NCI-H226 (cell line): ENCODE measurements around the gene PRRT1B.

Source experiments
- DNase-seq: peaks from one replicate; pipeline ENCODE4 v3.0.0-alpha.2; 2015

Gene PRRT1B

GRCh38 chr9:131582466-131583336 lies 37.4 kb downstream of the PRRT1B start:
- no peak for DNase-seq

DNA sequence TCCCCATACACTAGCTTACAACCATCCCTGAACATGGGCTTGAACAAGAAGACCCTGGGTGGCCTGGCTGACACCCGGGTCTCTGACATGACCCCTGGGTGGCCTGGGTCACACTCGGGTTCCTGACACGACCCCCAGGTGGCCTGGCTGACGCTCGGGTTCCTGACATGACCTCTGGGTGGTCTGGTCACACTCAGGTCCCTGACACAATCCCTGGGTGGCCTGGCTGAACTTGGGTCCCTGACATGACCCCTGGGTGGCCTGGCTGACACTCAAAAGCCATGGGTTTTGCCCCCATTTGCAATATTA lies 38.0 kb downstream of the PRRT1B start:
- no peak for DNase-seq

- no peak for DNase-seq
These were observed 38.7 kb downstream of the PRRT1B start for GRCh38 chr9:131583836-131584555.

DNA sequence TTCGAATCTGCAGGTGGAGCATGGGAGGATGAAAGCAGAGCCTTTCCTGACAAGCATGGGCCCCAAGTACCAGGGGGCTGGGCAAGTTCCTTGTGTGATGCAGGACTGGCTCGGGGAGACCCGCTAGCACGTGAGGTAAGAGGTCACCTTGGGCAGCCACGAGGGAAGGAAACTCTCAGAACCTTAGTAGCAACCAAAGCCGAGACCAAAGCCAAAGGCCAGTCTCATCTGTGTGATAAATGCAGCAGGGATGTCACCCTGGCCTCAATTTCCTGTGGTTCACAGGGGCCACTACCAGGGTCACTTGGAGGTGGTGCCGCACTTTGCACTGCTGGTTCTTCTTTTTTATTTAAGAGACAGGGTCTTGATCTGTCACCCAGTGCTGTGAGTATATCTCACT lies 39.5 kb downstream of the PRRT1B start:
- no peak for DNase-seq

GRCh38 chr9:131585375-131585774 lies 40.1 kb downstream of the PRRT1B start:
- no peak for DNase-seq

DNA sequence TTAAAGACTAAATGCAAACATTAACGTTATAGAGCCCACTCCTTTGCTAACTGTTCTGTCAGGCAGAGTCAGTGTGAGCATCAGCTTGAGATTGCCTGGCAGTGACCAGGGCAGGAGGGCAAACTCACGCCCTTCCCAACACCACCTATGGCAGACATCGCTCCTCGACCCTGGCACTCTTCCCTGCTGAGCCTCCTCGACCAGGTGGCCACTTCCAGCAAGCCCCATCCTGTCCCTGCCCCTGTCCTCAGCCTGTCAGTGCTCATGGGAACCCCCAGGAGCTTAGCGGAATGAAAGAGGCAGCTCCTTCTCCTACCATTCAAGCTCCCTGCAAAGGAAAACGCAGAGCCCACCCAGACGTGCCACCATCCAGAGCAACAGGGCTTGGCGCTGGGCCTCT lies 42.0 kb downstream of the PRRT1B start:
- DNase-seq, result no peak

DNA sequence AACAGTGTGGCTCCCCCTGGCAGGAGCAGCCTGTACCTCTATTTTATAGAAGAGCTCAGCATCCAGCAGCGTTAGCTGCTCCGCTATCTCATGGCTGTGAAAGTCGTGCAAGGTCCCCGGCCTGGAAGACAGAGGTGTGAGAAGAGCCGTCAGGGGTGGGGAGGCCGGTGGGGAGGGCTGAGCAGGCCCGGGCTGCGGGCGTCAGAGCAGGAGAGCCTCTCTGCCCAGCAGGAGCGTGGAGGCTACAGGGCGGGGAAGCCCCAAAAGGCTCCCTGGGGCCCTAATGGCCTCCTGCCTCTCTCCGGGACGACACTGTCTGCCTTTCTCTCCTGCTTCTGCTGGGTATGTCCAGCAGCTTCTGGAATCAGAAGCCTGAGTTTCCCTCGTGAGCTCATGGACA lies 42.6 kb downstream of the PRRT1B start:
- no peak for DNase-seq

- no peak for DNase-seq
These were observed 43.1 kb downstream of the PRRT1B start for GRCh38 chr9:131588396-131588795.

DNA sequence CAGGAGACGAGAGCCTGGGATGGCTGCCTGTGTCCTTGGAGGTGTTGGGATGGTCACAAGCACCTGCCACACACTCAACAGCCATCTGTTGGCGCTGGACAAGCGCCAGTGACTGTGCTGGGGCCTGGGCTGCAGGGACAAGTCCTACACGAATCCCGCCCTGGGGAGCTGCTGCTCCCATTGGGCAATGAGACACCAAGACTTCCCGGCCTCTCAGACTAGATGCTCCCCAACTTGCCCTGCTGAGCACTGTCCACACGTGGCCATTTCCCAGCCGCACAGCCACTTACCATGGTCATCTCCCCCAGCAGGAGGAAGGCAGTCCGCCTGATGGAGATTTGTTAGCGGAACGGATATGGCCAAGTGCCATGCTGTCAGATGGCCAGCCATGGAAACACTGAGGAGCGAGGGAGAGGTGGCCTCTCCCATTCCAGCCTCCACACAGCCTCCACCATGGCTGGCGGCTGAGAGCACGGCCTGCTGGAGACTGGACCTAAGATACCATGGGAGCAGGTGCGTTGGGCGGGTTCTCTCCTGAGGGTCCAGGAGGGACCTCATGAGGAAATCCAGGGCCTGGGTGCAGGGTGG lies 43.9 kb downstream of the PRRT1B start:
- DNase-seq, result no peak

- no peak for DNase-seq
These were observed 44.7 kb downstream of the PRRT1B start for GRCh38 chr9:131589993-131590392.

DNA sequence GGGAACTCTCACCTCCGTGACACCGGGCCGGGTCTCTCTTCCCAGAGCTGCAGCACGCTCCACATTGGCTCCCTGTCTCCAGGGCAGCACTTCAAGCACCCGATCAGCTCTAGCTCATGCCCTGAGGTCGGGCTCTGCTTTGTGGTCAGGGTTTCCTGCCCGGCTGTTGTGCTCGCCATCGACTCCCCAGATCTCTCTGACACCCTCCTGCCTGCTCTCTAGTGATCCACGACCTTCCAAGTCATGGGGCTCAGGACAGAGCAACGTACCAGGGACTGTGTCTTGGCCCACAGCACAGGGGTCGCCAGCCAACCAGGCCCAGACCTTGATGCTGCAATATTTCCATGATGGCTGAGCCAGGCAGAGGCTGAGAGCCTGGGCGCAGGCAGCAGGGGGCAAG lies 45.1 kb downstream of the PRRT1B start:
- DNase-seq, result no peak

- peak; percentile 48 for DNase-seq
These were observed 45.9 kb downstream of the PRRT1B start for GRCh38 chr9:131590907-131591844.

GRCh38 chr9:131591845-131592208 lies 46.5 kb downstream of the PRRT1B start:
- no peak for DNase-seq

- DNase-seq, result no peak
These were observed 47.9 kb downstream of the PRRT1B start for GRCh38 chr9:131593091-131593820.

DNA sequence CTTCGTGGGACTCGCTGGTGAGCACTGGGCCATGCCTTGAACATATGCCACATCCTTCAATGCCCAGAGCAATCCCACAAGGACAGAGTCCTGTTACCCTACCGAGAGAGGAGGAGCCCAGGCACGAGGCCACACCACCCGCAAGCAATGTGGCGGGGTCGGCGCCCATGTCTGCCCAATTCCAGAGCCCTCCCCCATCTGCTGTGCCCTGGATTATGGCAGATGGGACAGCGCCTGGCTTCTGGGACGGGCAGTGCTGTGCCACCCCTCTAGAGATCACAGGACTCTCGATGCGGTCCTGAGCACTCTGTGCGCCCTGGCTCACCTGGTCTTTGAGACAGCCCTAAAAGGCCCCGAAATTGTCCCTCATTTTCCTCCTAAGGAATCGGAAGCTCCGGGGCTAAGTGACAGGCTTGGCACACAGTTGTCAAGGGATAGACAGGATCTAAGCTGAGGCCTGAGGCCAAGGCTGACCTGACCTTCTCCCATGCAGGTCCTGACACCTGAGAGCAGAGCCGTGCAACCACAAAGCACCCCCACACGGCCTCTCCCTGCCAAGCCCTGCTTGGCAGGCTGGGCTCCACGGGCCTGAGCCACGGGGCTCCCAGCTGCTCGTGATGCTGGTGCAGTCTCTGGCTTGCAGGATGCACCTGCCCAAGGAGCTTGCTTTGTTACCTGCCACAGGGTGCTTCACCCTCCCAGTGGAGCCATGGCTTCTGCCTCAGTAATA lies 48.8 kb downstream of the PRRT1B start:
- no peak for DNase-seq

GRCh38 chr9:131594906-131595665 lies 49.8 kb downstream of the PRRT1B start:
- DNase-seq, result no peak

DNA sequence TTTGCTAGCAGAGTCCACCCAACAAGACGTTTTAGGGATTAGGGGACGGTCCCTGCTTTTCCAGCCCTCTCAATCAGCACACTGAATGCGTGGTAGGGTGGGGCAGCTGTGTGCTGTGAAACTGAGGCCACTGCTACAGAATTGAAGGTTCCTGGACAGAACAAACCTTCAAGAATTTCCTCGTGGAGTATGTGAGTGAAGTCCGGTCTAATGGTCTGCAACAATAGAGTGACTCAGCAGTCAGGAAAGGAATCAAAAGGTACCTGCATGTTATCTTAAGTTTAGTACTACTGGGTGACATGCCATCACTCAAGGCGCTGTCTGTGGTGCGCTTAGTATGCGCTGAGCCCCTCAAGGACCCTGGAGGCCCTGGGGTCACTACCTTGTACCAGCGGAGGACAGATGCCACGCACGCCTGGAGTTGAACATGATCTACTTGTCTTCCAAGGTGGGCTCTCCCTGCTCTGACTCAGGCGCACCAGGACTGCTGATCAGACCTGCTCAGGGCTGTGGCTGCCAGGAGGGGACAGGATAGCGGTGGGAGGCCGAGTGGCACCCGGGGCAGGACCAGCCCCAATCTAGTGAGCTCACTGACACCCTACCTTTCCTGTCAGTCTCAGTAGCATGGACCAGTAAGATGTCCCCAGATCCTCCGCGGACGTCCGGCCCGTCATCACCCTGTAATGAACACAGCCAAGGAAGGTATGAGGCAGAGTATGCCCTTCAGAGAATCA lies 50.5 kb downstream of the PRRT1B start:
- DNase-seq, result no peak

- DNase-seq, result no peak
These were observed 51.1 kb downstream of the PRRT1B start for GRCh38 chr9:131596430-131596743.

- DNase-seq, result no peak
These were observed 51.9 kb downstream of the PRRT1B start for GRCh38 chr9:131597246-131597645.

DNA sequence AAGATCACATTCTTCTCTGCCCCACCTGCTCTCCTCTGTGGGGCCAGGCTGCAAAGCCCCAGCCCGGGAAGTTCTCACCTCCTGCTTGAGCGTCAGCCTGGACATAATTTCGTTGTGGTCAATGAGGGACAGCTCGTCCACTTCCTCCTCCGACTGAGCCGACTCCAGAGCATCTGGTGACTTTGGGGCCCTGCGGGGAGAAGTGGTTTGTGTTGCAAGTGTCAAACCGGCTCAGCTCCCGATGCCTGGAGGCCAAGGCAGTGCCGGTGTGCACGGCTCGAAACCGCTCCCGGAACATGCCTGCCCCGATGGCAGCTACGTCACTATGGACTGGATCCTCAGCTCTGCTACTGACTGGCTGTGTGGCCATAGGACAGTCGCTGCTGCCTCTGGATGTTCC lies 52.8 kb downstream of the PRRT1B start:
- DNase-seq, result no peak
